K562 (cell line): ENCODE measurements around the gene MCC. TPM values are rescaled to one million over a fixed set of nuclear protein-coding genes. Genes with fewer than 3 reads are reported as not detected.

Experiments used
- ATAC-seq: fragments of 200-7000 bp; cut with Tn5 transposase; 3 replicates; pipeline ENCODE4 v1.9.1; 2020; ENCODE audit warnings: moderate library complexity
- BruUV-seq: library from RNA; stranded (reverse); fragments of 400-500 nt; replicated peaks from 2 replicates; lab custom pipeline; 2021; lab: Mats Ljungman, UMichigan
- CTCF ChIA-PET: fragments of 300-600 bp; formaldehyde crosslinking; extraction: SDS; loops from one replicate; lab custom pipeline; 2021; ENCODE audit warnings: low intra/inter-chr PET ratio; lab: Yijun Ruan, JAX
- POLR2A ChIA-PET: fragments of 300-600, 350-650 bp; sonication (Branson Sonifier 250); formaldehyde crosslinking; extraction: SDS; loops from one replicate; lab custom pipeline; 2021; ENCODE audit warnings: antibody characterized with exemption, inconsistent platforms; lab: Yijun Ruan, JAX
- DNase-seq, 4 experiments: peaks; one replicate each; pipeline versions ENCODE4 v3.0.0 to v3.0.0-alpha.2; 2011 to 2018; ENCODE audit warnings: low spot score in 3 of 4, mixed read lengths in 3 of 4; ENCODE audit errors: extremely low read depth in 1 of 4
- FAIRE-seq: peaks from 2 replicates; lab custom pipeline; 2011; peaks lifted over from hg19 to GRCh38; lab: Jason Lieb, UNC
- H2AFZ ChIP-seq: 2 replicates; pipeline ENCODE4 v1.6.0; 2011; ENCODE audit warnings: low read depth, low read length, control low read depth, inconsistent platforms
- H3K27ac ChIP-seq: fragments of 200-600 bp; 3 replicates; pipeline ENCODE4 v1.8.0; 2011; ENCODE audit warnings: low read depth, mild to moderate bottlenecking, control low read depth, inconsistent platforms, low read length, moderate library complexity, mixed read lengths; ENCODE audit errors: extremely low read depth
- H3K27me3 ChIP-seq, 2 experiments: fragments of 300-600 bp in 1 of 2; 2 replicates in 1 of 2; 3 replicates in 1 of 2; pipeline versions ENCODE4 v1.6.0 to v1.8.0; 2011; ENCODE audit warnings: inconsistent platforms in 2 of 2, low read length in 2 of 2, mild to moderate bottlenecking in 1 of 2, mixed read lengths in 1 of 2, moderate library complexity in 1 of 2; ENCODE audit not compliant: control insufficient read depth in 2 of 2, insufficient read depth in 2 of 2
- H3K36me3 ChIP-seq: fragments of 300-600 bp; 3 replicates; pipeline ENCODE4 v1.8.0; 2011; ENCODE audit warnings: mild to moderate bottlenecking, low read length, inconsistent platforms; ENCODE audit not compliant: control insufficient read depth, insufficient read depth
- H3K4me1 ChIP-seq, 2 experiments: fragments of 200-600 bp in 1 of 2; replicated peaks in 1 of 2; 2 replicates in 1 of 2; 3 replicates in 1 of 2; pipeline versions ENCODE4 v1.5.1 to v1.8.0; 2011; ENCODE audit warnings: inconsistent platforms in 2 of 2, low read length in 2 of 2, mild to moderate bottlenecking in 1 of 2, mixed read lengths in 1 of 2, moderate library complexity in 1 of 2; ENCODE audit not compliant: control insufficient read depth in 2 of 2, insufficient read depth in 2 of 2
- H3K4me2 ChIP-seq: 2 replicates; pipeline ENCODE4 v1.6.1; 2011; ENCODE audit warnings: low read length, control low read depth, inconsistent platforms, mixed read lengths; ENCODE audit not compliant: insufficient read depth
- H3K4me3 ChIP-seq: fragments of 200-600 bp; sonication (generic), shearing (Covaris generic); 2 replicates; pipeline ENCODE4 v1.5.1; 2016; ENCODE audit warnings: control low read depth, inconsistent platforms
- H3K79me2 ChIP-seq: fragments of 200-600 bp; 3 replicates; pipeline ENCODE4 v1.8.0; 2011; ENCODE audit warnings: low read length, inconsistent platforms; ENCODE audit not compliant: control insufficient read depth, insufficient read depth
- H3K9ac ChIP-seq, 2 experiments: 2 replicates each; pipeline versions ENCODE4 v1.6.0 to v1.6.1; 2011; ENCODE audit warnings: low read depth in 2 of 2, low read length in 2 of 2, control low read depth in 1 of 2, inconsistent platforms in 1 of 2, mild to moderate bottlenecking in 1 of 2, mixed read lengths in 1 of 2; ENCODE audit not compliant: insufficient read depth in 1 of 2
- H3K9me1 ChIP-seq: one replicate; pipeline ENCODE4 v1.6.0; 2011; ENCODE audit warnings: inconsistent platforms, mild to moderate bottlenecking, low read length, moderate library complexity; ENCODE audit not compliant: control insufficient read depth, insufficient read depth
- H3K9me3 ChIP-seq: replicated peaks from 2 replicates; pipeline ENCODE4 v1.5.1; 2011; ENCODE audit warnings: low read depth, low read length, inconsistent platforms; ENCODE audit not compliant: control insufficient read depth, insufficient read depth
- H4K20me1 ChIP-seq: replicated peaks from 2 replicates; pipeline ENCODE4 v1.6.1; 2011; ENCODE audit warnings: low read length, inconsistent platforms, mixed read lengths; ENCODE audit not compliant: control insufficient read depth, insufficient read depth
- GTF2A2 ChIP-seq: IDR thresholded peaks from 2 replicates; pipeline ENCODE4 v1.6.1; 2016; ENCODE audit warnings: mild to moderate bottlenecking, missing genetic modification characterization, missing compliant biosample characterization
- NEUROD1 ChIP-seq: fragments of 150-350 bp; IDR thresholded peaks from 2 replicates; pipeline ENCODE4 v1.6.1; 2014; ENCODE audit warnings: borderline replicate concordance, low read length, low read depth; ENCODE audit not compliant: partially characterized antibody
- RBM14 ChIP-seq: fragments of 200-400 bp; formaldehyde crosslinking; IDR thresholded peaks from 2 replicates; pipeline ENCODE4 v1.6.1; 2018; ENCODE audit warnings: low read depth, mild to moderate bottlenecking, low read length, moderate library complexity, borderline replicate concordance; ENCODE audit not compliant: insufficient read depth
- RHOXF2B ChIP-seq: fragments of 250-450 bp; sonication (Bioruptor Pico); conservative IDR thresholded peaks from 2 replicates; pipeline ENCODE4 v1.5.1; 2021
- TEAD4 ChIP-seq, 2 experiments: sonication (generic) in 1 of 2; formaldehyde crosslinking in 1 of 2; IDR thresholded peaks; 2 replicates each; pipeline versions ENCODE4 v1.6.1 to v1.8.0; 2012 to 2022; ENCODE audit warnings: borderline replicate concordance in 1 of 2, inconsistent platforms in 1 of 2, low read length in 1 of 2, mild to moderate bottlenecking in 1 of 2, missing genetic modification reagents in 1 of 2
- TOE1 ChIP-seq, 2 experiments: fragments of 450-650 bp in 1 of 2; sonication (generic) in 1 of 2; formaldehyde crosslinking in 1 of 2; IDR thresholded peaks; 2 replicates each; pipeline versions ENCODE4 v1.7.1 to v1.8.0; 2016 to 2022; ENCODE audit warnings: borderline replicate concordance in 2 of 2, mild to moderate bottlenecking in 2 of 2, antibody characterized with exemption in 1 of 2, inconsistent platforms in 1 of 2, low read depth in 1 of 2, missing genetic modification reagents in 1 of 2, moderate library complexity in 1 of 2
- ZNF124 ChIP-seq: sonication (generic); formaldehyde crosslinking; IDR thresholded peaks from 2 replicates; pipeline ENCODE4 v1.8.1; 2022; ENCODE audit warnings: missing genetic modification reagents
- ZNF316 ChIP-seq: fragments of 450-650 bp; IDR thresholded peaks from 2 replicates; pipeline ENCODE4 v1.6.1; 2016
- WGBS: fragments of 100-300 bp; shearing (Covaris generic); methylation state at CpG from one replicate; pipeline ENCODE4 v1.1.6; 2016; ENCODE audit warnings: low coverage, mixed read lengths; ENCODE audit not compliant: insufficient coverage; ENCODE audit errors: missing lambda C conversion rate; 5-methylcytosine and 5-hydroxymethylcytosine counted together
- in situ Hi-C: fragments of 300-500 bp; cut with MboI; formaldehyde crosslinking; loops from 4 replicates; pipeline ENCODE4 v1.15.0; 2018; ENCODE audit warnings: inconsistent platforms, mixed read lengths
- intact Hi-C: fragments of 100-400 bp; cut with micrococcal nuclease; formaldehyde crosslinking; loops from 2 replicates; pipeline ENCODE4 v1.14.2; 2022
- polyA plus RNA-seq, 8 experiments: library from polyadenylated mRNA; depleted of rRNA in 4 of 8; stranded (reverse) in 5 of 8; unstranded in 3 of 8; fragments of >200 nt; fragmentation: Nextera tagmentation in 2 of 8; fragmentation: Illumina TruSeq in 1 of 8; extraction: Ambion mirVana in 2 of 8; extraction: Trizol in 1 of 8; gene quantifications; 2 replicates each; pipeline versions ENCODE4 v1.2.1 to v1.2.3, GENCODE V29; 2011 to 2014; ENCODE audit warnings: inconsistent platforms in 1 of 8, missing spikeins in 1 of 8
- total RNA-seq, 7 experiments: library from RNA; depleted of rRNA in 6 of 7; stranded (reverse); fragments of >200 nt in 6 of 7; fragmentation: Illumina TruSeq in 2 of 7; extraction: Trizol in 2 of 7; gene quantifications; 2 replicates each; pipeline versions ENCODE4 v1.2.1 to v1.2.3, GENCODE V29; 2011 to 2021; ENCODE audit warnings: low replicate concordance in 1 of 7
- TF ChIP-seq, protein P1 (sequence below), 2 experiments: IDR thresholded peaks; 2 replicates each; pipeline ENCODE4 v1.6.1; 2011; ENCODE audit warnings: borderline replicate concordance in 1 of 2, control low read depth in 1 of 2, low read depth in 1 of 2, low read length in 1 of 2, mild to moderate bottlenecking in 1 of 2, mixed read lengths in 1 of 2, moderate library complexity in 1 of 2; ENCODE audit not compliant: insufficient read depth in 1 of 2, insufficient read length in 1 of 2, poor library complexity in 1 of 2, severe bottlenecking in 1 of 2; ENCODE audit errors: extremely low read depth in 1 of 2
- TF ChIP-seq, protein P2 (sequence below): sonication (generic); formaldehyde crosslinking; IDR thresholded peaks from 2 replicates; pipeline ENCODE4 v1.8.0; 2022; ENCODE audit warnings: mild to moderate bottlenecking, missing genetic modification reagents
- TF ChIP-seq, protein P3 (sequence below), 3 experiments: IDR thresholded peaks in 2 of 3; conservative IDR thresholded peaks in 1 of 3; 2 replicates each; pipeline ENCODE4 v1.5.1; 2011 to 2012; ENCODE audit warnings: low read length in 3 of 3, mild to moderate bottlenecking in 3 of 3, control low read depth in 2 of 3, improper control_type of control experiment in 1 of 3, inconsistent platforms in 1 of 3, low read depth in 1 of 3, mixed read lengths in 1 of 3, moderate library complexity in 1 of 3; ENCODE audit not compliant: insufficient read depth in 2 of 3
- TF ChIP-seq, protein P4 (sequence below): sonication (generic); formaldehyde crosslinking; IDR thresholded peaks from 2 replicates; pipeline ENCODE4 v1.8.0; 2022; ENCODE audit warnings: missing genetic modification reagents, mild to moderate bottlenecking, moderate library complexity, borderline replicate concordance

MCC gene
- total and polyA plus RNA-seq, 9 of the 15 experiments (the other 6 are each of a cell fraction or from before 2014, with no cell fraction given): 0.04 to 0.24 (median 0.06) TPM; not detected in 1

DNA sequence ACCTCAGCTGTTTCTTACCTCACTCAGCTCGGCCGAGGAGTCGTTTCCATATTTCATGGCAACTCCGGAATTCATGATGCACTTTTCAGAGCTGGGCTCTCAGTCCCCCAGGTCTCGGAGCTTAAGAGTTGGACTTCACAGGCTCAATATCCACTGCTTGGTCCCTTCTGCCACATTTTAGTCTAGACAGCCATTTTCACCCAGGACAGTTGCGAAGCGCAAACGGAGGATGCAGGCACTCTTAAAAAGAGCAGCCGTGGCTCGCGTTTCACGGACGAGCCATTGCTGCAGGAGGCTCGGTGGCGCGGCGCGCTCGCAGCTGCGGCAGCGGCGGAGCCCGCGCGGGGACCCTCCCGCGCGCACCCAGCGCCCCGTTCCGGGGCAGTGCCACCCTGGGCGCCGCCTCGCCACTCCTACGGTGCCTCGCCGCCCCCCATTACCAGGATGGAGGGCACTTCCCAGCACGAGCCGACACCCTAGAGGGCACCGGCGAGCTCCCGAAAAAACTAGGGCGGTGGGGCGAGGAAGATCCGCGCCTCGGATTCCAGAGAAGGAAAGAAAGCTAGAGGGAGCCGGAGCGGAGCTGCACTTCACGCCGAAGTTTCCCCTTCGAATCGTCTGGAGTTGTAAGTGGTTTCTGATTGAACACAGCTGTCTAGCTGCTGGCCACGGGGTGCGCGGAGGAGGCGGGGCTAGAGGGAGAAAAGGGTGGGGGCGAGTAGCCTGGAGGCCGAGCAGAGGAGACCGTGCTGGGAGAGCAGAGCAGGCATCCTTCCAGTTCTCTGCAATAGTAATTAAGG is 193.7 kb downstream of the MCC start:
- H4K20me1 ChIP-seq: no peaks in the 10 kb centered on the region
- no peaks in the 10 kb centered on the region for H3K36me3 ChIP-seq
- peaks cover 33 to 45% of the 10 kb centered on the region in 2 experiments for H3K27me3 ChIP-seq
- ATAC-seq (peak; percentile 96), FAIRE-seq (no peak), DNase-seq (peak; percentile 26 to 41 (median 36))
- peaks cover 0 to 9% of the 10 kb centered on the region in 2 experiments; a peak in 2 of 5 replicates for H3K4me1 ChIP-seq
- no peaks in the 10 kb centered on the region for H3K79me2 ChIP-seq
- no peaks in the 10 kb centered on the region for H3K9me1 ChIP-seq
- no peaks in the 10 kb centered on the region for H3K9me3 ChIP-seq
- H3K4me3 ChIP-seq: peak overlapping the region; percentile 26
- peak overlapping the region; percentile 56 for H3K4me2 ChIP-seq
- H3K27ac ChIP-seq: no peak overlapping the region
- ChIA-PET CTCF (no interaction called here), POLR2A (interaction anchor here (0.5 to 2.1 kb wide), 3 partner anchors 11 to 27 kb away, joined by 3 to 5 read pairs (median 4); no protein-coding TSS in a partner anchor)
- intact Hi-C loops (no loop called here), in situ Hi-C loops (no loop called here)
- no TSS peak for BruUV-seq
- H3K9ac ChIP-seq: peak overlapping the region in 1 of 2 experiments; percentile 72; a peak in 2 of 4 replicates
- H2AFZ ChIP-seq: peak overlapping the region; percentile 58
- 3% methylated on average over 56 of the region's 60 CpGs for WGBS
- TF ChIP-seq RHOXF2B (CRISPR knock-in tag): no peak
- TF ChIP-seq, protein P1, sequence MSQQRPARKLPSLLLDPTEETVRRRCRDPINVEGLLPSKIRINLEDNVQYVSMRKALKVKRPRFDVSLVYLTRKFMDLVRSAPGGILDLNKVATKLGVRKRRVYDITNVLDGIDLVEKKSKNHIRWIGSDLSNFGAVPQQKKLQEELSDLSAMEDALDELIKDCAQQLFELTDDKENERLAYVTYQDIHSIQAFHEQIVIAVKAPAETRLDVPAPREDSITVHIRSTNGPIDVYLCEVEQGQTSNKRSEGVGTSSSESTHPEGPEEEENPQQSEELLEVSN (IDR thresholded peaks at IDR 0.05; ENCODE audit: borderline replicate concordance in 1 of 2, extremely low read depth in 1 of 2, insufficient read depth in 1 of 2, insufficient read length in 1 of 2, low read depth in 1 of 2, low read length in 1 of 2, poor library complexity in 1 of 2, severe bottlenecking in 1 of 2): no peak
- no peak for TF ChIP-seq NEUROD1
- TF ChIP-seq RBM14: no peak
- TF ChIP-seq TOE1 (IDR thresholded peaks at IDR 0.05; ENCODE audit: borderline replicate concordance): no peak
- TF ChIP-seq TOE1 (CRISPR knock-in tag; IDR thresholded peaks at IDR 0.05; ENCODE audit: borderline replicate concordance, low read depth): no peak
- TF ChIP-seq, protein P2, sequence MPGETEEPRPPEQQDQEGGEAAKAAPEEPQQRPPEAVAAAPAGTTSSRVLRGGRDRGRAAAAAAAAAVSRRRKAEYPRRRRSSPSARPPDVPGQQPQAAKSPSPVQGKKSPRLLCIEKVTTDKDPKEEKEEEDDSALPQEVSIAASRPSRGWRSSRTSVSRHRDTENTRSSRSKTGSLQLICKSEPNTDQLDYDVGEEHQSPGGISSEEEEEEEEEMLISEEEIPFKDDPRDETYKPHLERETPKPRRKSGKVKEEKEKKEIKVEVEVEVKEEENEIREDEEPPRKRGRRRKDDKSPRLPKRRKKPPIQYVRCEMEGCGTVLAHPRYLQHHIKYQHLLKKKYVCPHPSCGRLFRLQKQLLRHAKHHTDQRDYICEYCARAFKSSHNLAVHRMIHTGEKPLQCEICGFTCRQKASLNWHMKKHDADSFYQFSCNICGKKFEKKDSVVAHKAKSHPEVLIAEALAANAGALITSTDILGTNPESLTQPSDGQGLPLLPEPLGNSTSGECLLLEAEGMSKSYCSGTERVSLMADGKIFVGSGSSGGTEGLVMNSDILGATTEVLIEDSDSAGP (CRISPR knock-in tag): no peak
- TF ChIP-seq, protein P3, sequence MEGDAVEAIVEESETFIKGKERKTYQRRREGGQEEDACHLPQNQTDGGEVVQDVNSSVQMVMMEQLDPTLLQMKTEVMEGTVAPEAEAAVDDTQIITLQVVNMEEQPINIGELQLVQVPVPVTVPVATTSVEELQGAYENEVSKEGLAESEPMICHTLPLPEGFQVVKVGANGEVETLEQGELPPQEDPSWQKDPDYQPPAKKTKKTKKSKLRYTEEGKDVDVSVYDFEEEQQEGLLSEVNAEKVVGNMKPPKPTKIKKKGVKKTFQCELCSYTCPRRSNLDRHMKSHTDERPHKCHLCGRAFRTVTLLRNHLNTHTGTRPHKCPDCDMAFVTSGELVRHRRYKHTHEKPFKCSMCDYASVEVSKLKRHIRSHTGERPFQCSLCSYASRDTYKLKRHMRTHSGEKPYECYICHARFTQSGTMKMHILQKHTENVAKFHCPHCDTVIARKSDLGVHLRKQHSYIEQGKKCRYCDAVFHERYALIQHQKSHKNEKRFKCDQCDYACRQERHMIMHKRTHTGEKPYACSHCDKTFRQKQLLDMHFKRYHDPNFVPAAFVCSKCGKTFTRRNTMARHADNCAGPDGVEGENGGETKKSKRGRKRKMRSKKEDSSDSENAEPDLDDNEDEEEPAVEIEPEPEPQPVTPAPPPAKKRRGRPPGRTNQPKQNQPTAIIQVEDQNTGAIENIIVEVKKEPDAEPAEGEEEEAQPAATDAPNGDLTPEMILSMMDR (IDR thresholded peaks at IDR 0.05 in 2 of 3, conservative IDR thresholded peaks at IDR 0.05 in 1 of 3; ENCODE audit: insufficient read depth in 2 of 3, low read depth in 1 of 3, low read length in 3 of 3): 0 out of 6 replicates have a peak, but pooled peaks of 1 of the 3 experiments have one; percentile 9
- no peak for TF ChIP-seq ZNF124 (CRISPR knock-in tag)
- TF ChIP-seq GTF2A2 (tag): no peak
- TF ChIP-seq ZNF316: no peak
- TF ChIP-seq, protein P4, sequence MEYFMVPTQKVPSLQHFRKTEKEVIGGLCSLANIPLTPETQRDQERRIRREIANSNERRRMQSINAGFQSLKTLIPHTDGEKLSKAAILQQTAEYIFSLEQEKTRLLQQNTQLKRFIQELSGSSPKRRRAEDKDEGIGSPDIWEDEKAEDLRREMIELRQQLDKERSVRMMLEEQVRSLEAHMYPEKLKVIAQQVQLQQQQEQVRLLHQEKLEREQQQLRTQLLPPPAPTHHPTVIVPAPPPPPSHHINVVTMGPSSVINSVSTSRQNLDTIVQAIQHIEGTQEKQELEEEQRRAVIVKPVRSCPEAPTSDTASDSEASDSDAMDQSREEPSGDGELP (CRISPR knock-in tag): peak; percentile 55; the same call in 1 of the 2 replicates
- no peak for TF ChIP-seq TEAD4 (IDR thresholded peaks at IDR 0.05; ENCODE audit: low read length)
- no peak for TF ChIP-seq TEAD4 (CRISPR knock-in tag; IDR thresholded peaks at IDR 0.05; ENCODE audit: borderline replicate concordance)
